Body of pancreas (tissue), 4 donors: ENCODE measurements around the gene LSP1.

ENCODE experiments used
- POLR2A ChIP-seq, 3 donors: fragments of 450-650 bp; IDR thresholded peaks; one replicate each; pipeline ENCODE4 v1.6.1; 2016; ENCODE audit warnings: antibody characterized with exemption in 3 of 3, mild to moderate bottlenecking in 2 of 3
- TF ChIP-seq, protein P1 (sequence below), 7 experiments: fragments of 450-650 bp in 4 of 7; fragments of 200-600 bp in 3 of 7; sonication (generic) in 3 of 7; IDR thresholded peaks; one replicate each; pipeline ENCODE4 v1.5.1; 2016 to 2019; ENCODE audit warnings: antibody characterized with exemption in 7 of 7

DNA sequence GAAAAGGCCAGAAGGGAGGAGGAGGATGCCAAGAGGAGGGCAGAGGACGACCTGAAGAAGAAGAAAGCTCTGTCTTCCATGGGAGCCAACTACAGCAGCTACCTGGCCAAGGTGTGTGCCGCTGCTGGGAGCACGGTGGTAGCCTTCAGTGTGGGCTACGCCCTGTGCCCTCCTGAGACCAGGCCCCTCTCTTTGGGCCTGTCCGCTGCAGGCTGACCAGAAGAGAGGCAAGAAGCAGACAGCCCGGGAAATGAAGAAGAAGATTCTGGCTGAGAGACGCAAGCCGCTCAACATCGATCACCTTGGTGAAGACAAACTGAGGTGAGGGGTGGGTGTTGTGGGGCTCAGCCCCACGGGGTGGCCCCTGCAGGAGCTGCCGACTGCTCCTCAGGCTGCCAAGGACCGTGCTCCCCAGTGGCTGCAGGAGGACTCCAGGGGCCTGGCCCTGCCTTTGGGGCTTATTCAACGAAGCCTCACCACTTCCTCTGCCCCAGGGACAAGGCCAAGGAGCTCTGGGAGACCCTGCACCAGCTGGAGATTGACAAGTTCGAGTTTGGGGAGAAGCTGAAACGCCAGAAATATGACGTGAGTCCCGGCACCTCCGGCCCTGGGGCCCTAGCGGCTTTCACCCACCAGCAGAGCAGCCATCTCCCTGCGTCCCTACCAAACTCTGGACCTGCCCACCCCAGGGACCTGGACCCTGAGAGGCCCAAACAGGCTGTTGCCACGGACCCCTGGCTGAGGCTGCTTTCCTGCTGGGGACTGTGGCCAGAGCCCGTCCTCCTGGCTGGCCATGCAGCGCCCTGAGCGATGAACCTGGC lies 81.7 kb downstream of the LSP1 start:
- TF ChIP-seq, protein P1, sequence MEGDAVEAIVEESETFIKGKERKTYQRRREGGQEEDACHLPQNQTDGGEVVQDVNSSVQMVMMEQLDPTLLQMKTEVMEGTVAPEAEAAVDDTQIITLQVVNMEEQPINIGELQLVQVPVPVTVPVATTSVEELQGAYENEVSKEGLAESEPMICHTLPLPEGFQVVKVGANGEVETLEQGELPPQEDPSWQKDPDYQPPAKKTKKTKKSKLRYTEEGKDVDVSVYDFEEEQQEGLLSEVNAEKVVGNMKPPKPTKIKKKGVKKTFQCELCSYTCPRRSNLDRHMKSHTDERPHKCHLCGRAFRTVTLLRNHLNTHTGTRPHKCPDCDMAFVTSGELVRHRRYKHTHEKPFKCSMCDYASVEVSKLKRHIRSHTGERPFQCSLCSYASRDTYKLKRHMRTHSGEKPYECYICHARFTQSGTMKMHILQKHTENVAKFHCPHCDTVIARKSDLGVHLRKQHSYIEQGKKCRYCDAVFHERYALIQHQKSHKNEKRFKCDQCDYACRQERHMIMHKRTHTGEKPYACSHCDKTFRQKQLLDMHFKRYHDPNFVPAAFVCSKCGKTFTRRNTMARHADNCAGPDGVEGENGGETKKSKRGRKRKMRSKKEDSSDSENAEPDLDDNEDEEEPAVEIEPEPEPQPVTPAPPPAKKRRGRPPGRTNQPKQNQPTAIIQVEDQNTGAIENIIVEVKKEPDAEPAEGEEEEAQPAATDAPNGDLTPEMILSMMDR (IDR thresholded peaks at IDR 0.05), result no peak
- TF ChIP-seq POLR2A (IDR thresholded peaks at IDR 0.05), result no peak
